Skeletal muscle tissue (tissue), 4 donors: ENCODE measurements around the gene TRIM28. TPM values are rescaled to one million over a fixed set of nuclear protein-coding genes. Genes with fewer than 3 reads are reported as not detected.
"Not testable (repeated sequence)": the region's sequence is repeated elsewhere in the genome, so short reads cannot be mapped to it uniquely, and the experiment has no call there.

Experiments
- H3K27ac ChIP-seq: one replicate; pipeline ENCODE4 v1.7.0; 2013; ENCODE audit warnings: mild to moderate bottlenecking, low read depth, low read length, inconsistent platforms
- H3K27me3 ChIP-seq, 3 donors: one replicate each; pipeline ENCODE4 v1.7.0; 2013; ENCODE audit warnings: low read length in 3 of 3; ENCODE audit not compliant: control insufficient read depth in 3 of 3, insufficient read depth in 3 of 3
- H3K36me3 ChIP-seq, 3 donors: one replicate each; pipeline ENCODE4 v1.7.0; 2013; ENCODE audit warnings: low read length in 3 of 3; ENCODE audit not compliant: control insufficient read depth in 3 of 3, insufficient read depth in 3 of 3
- H3K4me1 ChIP-seq, 3 donors: one replicate each; pipeline ENCODE4 v1.7.0; 2013; ENCODE audit warnings: low read length in 3 of 3, mild to moderate bottlenecking in 3 of 3; ENCODE audit not compliant: control insufficient read depth in 3 of 3, insufficient read depth in 3 of 3
- H3K4me3 ChIP-seq, 3 donors: one replicate each; pipeline ENCODE4 v1.7.0; 2013; ENCODE audit warnings: low read length in 3 of 3
- H3K9ac ChIP-seq, 3 donors: one replicate each; pipeline ENCODE4 v1.7.0; 2013; ENCODE audit warnings: low read length in 3 of 3, mild to moderate bottlenecking in 3 of 3, moderate library complexity in 2 of 3, low read depth in 1 of 3
- H3K9me3 ChIP-seq, 3 donors: one replicate each; pipeline ENCODE4 v1.7.0; 2013; ENCODE audit warnings: low read length in 3 of 3; ENCODE audit not compliant: control insufficient read depth in 3 of 3
- total RNA-seq: library from RNA; depleted of rRNA; stranded (reverse); fragments of >200 nt; gene quantifications from one replicate; pipeline ENCODE4 v1.2.3, GENCODE V29; 2014
- donor health status: Osteomylitis.

TRIM28 gene
- total RNA-seq, result 277 TPM

DNA sequence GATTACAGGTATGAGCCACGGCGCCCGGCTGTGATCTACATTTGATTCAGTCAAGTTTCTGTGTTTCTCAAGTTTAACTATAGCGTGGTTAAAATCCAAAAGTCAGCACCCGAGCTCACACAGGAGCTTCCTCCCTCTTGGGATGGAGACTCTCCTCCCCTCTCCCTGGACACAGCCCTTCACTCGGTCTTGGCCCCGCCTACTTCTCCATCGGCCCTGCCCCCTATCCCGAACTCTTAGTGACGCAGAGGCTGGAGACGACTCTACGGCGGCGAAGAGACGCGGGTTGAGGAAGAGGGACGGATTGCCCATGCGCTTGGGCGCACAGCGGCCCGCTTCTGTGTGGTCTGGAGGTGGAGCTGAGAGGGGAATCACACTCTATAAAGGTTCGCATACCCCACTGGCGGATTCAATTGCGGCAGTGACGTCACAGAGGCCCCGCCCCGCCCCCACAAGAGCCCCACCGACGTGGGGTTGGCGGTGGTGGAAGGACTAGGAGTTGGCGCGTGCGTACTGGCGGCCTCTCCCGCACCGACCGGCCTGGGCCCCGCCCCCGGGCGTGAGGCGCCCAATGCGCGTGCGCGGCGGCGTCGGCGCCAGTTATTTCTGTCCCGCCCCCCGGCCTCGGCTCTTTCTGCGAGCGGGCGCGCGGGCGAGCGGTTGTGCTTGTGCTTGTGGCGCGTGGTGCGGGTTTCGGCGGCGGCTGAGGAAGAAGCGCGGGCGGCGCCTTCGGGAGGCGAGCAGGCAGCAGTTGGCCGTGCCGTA is at the start of gene TRIM28:
Gene TRIM28 (plus strand): TSS at position 239 of the 765 bp plus-strand sequence. CDS start 694 bp downstream, outside the sequence.
- Histone ChIP-seq H3K9ac (peak within 1 kb of the TSS; percentile 82 to 92 (median 84)), H3K27ac (peak within 1 kb of the TSS; percentile 94), H3K27me3 (peaks cover 2 to 11% (median 10%) of the 10 kb centered on the region in 3 donors), H3K4me3 (peak within 1 kb of the TSS; percentile 83 to 88 (median 85)), H3K4me1 (peaks cover 27 to 32% (median 27%) of the 10 kb centered on the region in 3 donors), H3K36me3 (peaks cover 23 to 30% (median 29%) of the 10 kb centered on the region in 3 donors), H3K9me3 (no peaks in the 10 kb centered on the region)

DNA sequence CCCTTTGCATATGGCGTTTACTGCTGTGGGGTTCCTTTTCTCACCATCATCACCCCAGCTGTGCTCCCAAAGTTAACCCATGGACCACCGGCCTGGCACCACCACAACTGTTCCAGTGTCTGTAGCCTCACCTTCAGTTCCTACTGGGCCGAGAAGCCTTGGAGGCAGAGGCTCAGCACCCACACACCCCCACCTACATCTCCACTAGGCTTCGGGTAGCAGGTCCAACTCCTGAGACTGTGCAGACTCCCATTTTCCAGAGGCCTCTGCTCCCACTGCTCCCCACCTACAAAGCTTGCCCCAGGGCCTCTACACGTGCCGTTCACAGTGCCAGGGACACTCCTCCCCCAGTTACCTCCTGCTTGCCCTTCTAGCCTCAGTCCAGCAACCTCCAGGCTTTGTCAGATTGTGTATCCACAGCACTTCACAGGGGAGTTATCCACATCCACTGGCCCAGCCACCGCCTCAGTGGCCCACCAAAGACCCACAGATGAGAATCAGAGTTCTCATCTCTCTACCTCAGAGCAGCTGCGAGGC is 46.2 kb upstream of the TRIM28 start:
- H3K36me3 ChIP-seq, result no peaks in the 10 kb centered on the region
- peaks cover 21 to 27% (median 23%) of the 10 kb centered on the region in 3 donors for H3K4me1 ChIP-seq
- no peaks in the 10 kb centered on the region for H3K9me3 ChIP-seq
- no peak overlapping the region for H3K4me3 ChIP-seq
- peak overlapping the region in 1 of 3 donors; percentile 8 for H3K9ac ChIP-seq
- H3K27me3 ChIP-seq, result no peaks in the 10 kb centered on the region
- H3K27ac ChIP-seq, result no peak overlapping the region

DNA sequence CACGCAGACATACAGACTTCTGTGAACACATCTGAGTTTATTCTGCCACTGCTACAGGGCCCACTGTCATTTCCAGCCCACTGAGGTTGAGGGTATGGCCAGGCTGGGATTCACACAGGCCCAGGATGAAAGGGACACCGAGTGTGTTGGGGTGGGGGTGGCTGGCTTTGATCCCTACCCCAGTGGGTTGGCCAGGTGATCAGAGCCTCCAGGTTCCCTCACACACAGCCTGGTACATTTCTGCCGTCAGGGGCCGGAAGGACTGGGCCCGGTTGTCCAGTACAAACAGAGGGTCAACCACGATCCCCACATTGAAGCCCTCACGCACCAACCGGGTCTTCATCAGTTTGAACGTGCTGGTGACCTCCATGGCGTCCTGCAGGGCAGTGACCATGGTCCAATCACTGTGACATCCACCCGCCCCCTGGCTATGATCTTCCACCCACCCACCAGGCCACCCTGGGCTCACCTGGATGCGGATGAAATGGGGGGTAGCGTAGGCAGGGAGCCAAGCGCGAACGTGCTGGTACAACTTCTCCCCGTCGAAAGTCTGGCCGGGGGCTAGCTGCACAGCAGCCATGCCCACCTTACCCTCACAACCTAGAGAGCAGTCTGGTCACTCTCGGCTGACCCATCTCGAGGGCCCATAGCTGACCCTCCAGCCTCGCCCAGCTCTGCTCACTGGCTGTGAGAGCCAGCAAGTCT is 45.4 kb upstream of the TRIM28 start:
- no peaks in the 10 kb centered on the region for H3K36me3 ChIP-seq
- H3K27me3 ChIP-seq, result no peaks in the 10 kb centered on the region
- H3K9ac ChIP-seq, result peak overlapping the region in 2 of 3 donors; percentile 61 to 70
- H3K9me3 ChIP-seq, result no peaks in the 10 kb centered on the region
- peak overlapping the region; percentile 85 for H3K27ac ChIP-seq
- H3K4me3 ChIP-seq, result peak overlapping the region; percentile 77 to 92 (median 85)
- H3K4me1 ChIP-seq, result peaks cover 21 to 27% (median 23%) of the 10 kb centered on the region in 3 donors

DNA sequence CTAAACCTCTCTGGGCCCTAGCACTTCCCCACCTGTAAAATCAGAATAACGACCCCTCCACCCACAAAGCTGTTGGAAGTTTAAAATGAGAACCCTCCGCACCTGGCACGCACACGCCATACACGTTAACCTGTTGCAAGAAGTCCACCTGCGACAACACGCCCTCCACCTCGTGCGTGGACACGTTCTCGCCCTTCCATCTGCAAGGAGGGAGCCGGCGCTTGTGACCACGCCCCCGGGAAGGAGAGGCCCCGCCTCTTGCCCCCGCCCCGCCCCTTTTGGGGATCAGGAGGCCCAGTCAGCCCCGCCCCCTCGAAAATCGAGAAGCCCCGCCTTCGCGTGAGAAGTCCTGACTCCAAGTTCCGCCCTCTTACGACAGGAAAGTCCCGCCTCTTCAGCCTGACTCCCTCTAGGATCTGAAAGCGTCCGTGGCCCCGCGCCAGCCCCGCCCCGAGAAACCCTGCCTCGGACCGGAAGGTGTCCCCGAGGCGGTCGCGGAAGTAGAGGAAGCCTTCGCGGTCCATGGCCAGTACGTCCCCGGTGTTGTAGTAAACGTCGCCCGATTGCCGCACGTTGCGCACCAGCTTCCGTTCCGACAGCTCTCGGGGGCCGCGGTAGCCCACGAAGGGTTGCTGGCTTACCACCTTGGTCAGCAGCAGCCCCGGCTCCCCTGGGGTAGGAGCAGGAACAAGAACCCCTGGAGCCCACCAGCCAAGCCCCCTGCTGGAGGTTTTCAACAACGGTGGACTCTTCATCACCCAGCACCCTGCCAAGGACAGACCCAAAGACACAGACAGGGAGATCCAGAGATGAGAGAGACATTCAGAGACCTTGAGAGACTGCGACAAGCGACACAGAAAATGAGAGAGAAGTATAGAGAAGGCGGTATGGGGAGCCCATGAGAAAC is 44.6 kb upstream of the TRIM28 start:
- Histone ChIP-seq H3K36me3 (no peaks in the 10 kb centered on the region), H3K4me3 (peak overlapping the region; percentile 85 to 93 (median 92)), H3K9me3 (no peaks in the 10 kb centered on the region), H3K9ac (peak overlapping the region; percentile 82 to 92 (median 84)), H3K4me1 (peaks cover 21 to 27% (median 23%) of the 10 kb centered on the region in 3 donors), H3K27ac (peak overlapping the region; percentile 85), H3K27me3 (no peaks in the 10 kb centered on the region)

- no peak overlapping the region for H3K27ac ChIP-seq
- H3K9me3 ChIP-seq, result no peaks in the 10 kb centered on the region
- no peaks in the 10 kb centered on the region for H3K36me3 ChIP-seq
- peaks cover 21 to 27% (median 23%) of the 10 kb centered on the region in 3 donors for H3K4me1 ChIP-seq
- peak overlapping the region; percentile 80 to 93 (median 92) for H3K4me3 ChIP-seq
- peak overlapping the region in 1 of 3 donors; percentile 84 for H3K9ac ChIP-seq
- H3K27me3 ChIP-seq, result no peaks in the 10 kb centered on the region
Measured at GRCh38 chr19:58500242-58500641, 43.6 kb upstream of the TRIM28 start.

GRCh38 chr19:58507602-58508223 is 36.2 kb upstream of the TRIM28 start:
- H3K36me3 ChIP-seq, H3K9me3 ChIP-seq, H3K27ac ChIP-seq, H3K27me3 ChIP-seq, H3K4me1 ChIP-seq, H3K4me3 ChIP-seq, H3K9ac ChIP-seq: not testable (repeated sequence)

GRCh38 chr19:58509731-58510083 is 34.2 kb upstream of the TRIM28 start:
- Histone ChIP-seq H3K36me3 (peaks cover 0 to 2% (median 0%) of the 10 kb centered on the region in 3 donors), H3K9me3 (no peaks in the 10 kb centered on the region), H3K27me3 (no peaks in the 10 kb centered on the region), H3K4me1 (peaks cover 5 to 8% (median 8%) of the 10 kb centered on the region in 3 donors), H3K4me3 (no peak overlapping the region), H3K9ac (peak overlapping the region in 1 of 3 donors; percentile 33), H3K27ac (no peak overlapping the region)

DNA sequence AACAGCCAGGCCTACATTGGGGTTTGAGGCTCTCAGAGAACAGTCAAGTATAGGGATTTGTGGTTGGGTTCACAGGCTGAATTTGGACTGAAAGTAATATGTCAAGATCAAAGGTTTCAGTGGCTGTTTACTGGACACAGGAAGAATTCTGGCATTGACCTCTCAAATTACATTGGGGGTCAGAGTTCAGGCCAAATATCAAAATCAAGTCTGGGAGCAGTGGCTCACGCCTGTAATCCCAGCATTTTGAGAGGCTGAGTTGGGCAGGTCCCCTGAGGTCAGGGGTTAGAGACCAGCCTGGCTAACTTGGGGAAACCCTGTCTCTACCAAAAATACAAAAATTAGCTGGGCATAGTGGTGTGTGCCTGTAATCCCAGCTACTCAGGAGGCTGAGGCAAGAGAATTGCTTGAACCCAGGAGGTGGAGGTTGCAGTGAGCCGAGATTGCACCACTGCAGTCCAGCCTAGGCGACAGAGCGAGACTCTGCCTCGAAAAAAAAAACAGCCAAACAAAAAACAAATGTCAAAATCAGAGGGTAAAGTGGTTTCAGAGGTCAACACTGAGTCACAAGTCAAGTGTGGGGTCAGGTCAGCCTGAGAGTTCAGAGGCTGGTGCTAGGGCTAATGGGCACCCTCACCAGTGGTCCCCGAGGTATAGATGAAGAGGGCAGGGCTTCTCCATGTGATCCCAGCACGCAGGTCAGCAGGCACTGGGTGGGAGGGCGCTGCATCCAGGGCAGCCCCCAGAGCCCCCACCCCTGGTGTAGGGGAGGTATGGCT is 33.6 kb upstream of the TRIM28 start:
- Histone ChIP-seq H3K4me1 (peaks cover 8 to 11% (median 10%) of the 10 kb centered on the region in 3 donors), H3K4me3 (no peak overlapping the region), H3K36me3 (peaks cover 0 to 2% (median 0%) of the 10 kb centered on the region in 3 donors), H3K9me3 (no peaks in the 10 kb centered on the region), H3K27ac (no peak overlapping the region), H3K9ac (peak overlapping the region in 1 of 3 donors; percentile 33), H3K27me3 (no peaks in the 10 kb centered on the region)
